GM21723 (cell line): ENCODE measurements around the gene NT5C1A.

Source experiments
- ATAC-seq: cut with Tn5 transposase; IDR thresholded peaks from one replicate; pipeline ENCODE4 v1.9.1; 2021; ENCODE audit warnings: mild to moderate bottlenecking, moderate library complexity; ENCODE audit not compliant: unreplicated experiment

Gene NT5C1A

GRCh38 chr1:39639305-39640130, 32.4 kb downstream of the NT5C1A start, which contains the start of gene HEYL:
Gene HEYL (minus strand): TSS chr1:39639643. CDS start chr1:39639625, 18 bp downstream.
- ATAC-seq = no peak

- no peak for ATAC-seq
Observed at GRCh38 chr1:39638965-39639304, 33.0 kb downstream of the NT5C1A start.

- no peak for ATAC-seq
Observed at GRCh38 chr1:39637361-39637760, 34.5 kb downstream of the NT5C1A start.

DNA sequence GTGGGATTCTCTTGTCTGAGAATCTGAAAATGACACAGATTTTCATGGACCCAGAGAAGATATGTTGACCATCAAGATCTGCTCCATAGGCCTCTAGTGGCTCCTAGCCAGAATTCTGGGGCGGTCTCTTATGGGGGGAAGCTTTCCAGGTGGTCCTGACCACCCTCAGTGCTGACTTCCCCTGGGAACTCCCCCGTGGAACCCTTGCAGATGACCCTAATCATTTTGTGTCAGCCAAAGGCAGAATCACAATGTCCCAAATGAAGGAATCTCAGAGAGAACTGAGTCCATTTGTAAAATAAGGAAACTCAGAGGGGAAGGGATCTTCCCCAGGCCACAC, 36.1 kb downstream of the NT5C1A start:
- ATAC-seq = no peak

DNA sequence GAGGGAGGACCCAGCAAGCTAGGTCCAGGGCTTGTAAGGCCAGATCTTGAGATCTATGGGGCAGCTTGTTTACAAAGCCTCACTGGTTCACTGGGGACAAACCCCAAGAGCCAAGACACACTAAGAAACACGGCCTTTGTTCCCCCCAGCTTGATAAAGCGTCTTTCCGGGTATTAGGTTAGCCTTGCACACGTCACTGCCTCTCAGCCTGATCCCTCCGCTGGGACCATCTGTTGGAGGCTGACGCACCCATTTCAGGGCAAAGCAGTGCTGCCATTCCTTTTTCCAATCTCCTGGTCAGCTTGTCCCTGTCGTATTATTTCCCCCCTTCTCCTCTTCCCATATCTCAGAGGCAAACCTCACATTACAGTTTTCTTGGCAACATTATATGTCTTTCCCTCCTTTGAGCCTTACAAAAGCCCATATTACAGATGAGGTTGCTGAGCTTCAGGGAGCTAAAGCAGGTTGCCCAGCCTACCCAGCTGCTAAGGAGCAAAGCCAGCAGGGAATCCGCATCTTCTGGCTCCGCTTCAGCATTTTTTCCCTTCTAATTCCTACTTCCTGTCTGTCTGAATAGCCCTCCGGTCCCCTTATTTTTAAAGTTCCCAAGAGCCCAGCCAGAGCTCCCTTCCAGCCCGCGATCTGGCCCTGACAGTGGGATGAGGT, 36.6 kb downstream of the NT5C1A start:
- ATAC-seq = no peak

- no peak for ATAC-seq
Observed at GRCh38 chr1:39633422-39633821, 38.5 kb downstream of the NT5C1A start.

DNA sequence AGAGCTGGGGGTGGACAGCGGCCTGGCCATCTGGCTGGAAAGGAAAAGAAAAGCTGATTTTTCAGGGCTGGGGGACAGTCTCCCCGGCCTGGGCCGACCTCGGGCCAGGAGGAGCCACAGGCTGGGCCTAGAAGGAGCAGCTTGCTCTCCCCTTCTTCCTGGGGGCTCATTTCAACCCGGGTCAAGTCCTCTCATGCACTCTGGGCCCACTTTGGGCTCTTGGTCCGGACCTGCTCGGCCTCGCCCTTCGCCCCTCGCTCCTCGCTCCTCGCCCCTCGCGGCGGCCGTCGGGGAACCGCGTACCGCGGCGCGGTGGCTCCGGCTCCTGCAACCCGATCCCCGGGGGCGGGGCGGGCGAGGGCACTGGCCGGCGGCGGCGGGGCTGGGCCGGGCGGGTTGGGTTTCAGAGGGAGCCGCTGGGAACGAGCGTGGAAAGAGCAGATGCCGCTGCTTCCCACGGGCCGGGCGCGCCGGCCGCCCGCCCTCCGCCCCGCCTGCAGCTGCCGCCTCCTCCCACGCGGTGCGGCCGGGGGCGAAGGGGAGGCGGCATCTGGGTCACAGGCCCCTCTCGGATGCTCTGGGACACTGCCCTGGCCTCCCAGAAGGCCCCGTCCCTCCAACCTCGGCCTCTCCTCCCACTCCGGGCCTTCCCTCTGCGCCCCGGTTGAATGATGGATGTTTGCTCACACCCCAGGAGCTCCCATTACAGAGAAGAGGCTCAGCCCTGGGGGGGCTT, 39.1 kb downstream of the NT5C1A start:
- ATAC-seq = no peak

DNA sequence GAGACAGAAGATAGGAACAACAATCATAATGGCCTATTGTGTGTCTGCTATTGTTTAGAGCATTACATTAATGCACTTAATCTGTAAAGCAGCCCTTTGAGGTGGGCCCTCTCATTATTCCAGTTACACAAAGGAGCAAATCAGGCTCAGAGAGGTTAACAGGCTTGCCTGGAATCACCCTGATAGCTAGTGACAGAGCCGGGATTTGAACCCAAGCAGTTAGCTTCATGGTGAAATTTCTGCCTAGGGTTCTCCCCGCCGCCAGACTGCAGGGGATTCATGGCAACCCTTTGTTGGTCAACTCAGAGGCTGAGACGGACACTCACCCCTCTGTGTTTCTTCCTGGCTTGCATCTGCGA, 39.6 kb downstream of the NT5C1A start:
- ATAC-seq = no peak

DNA sequence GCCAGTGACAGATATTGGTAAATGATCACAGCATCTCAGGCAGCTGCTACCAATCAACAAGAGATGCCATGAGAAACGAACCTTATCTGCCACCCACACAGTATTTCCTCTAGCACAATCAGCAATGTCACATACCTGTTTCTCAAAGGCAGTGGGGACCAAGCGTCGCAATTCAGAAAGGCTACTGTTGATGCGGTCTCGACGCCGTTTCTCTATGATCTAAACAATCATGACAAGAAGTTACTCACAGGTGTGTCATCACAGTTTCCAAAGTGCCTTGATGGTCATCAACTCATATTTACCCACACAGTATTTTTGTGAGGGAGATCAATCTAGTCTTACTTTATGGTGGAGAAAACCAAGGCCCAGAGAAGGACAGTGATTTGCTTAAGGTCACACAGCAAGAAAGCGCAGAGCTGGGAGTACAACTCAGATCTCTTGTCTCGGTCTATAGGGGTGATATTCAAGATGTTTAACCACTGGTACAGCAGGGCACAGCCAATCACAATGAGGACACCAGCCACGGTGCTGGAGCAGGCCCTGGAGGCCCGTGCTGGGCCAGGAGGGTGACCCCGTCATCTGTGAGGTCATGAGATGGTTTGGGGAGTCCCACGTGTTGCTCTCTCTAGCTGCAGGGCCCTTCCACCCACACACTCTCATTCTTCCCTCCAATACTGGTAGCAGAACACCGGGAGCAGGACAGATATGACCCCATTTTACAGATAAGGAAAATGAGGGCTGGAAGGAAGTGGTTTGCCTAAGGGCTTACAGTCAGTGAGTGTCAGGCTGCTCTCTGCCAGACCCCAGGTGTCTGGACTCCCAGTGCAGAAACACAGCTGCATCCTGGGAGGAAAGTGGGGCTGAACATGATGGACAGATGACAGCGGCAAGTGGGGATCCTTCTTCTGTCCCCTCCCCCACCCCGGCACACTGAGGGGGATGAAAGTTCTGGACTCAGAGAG, 40.3 kb downstream of the NT5C1A start:
- no peak for ATAC-seq

- no peak for ATAC-seq
Observed at GRCh38 chr1:39628807-39629350, 43.0 kb downstream of the NT5C1A start.

DNA sequence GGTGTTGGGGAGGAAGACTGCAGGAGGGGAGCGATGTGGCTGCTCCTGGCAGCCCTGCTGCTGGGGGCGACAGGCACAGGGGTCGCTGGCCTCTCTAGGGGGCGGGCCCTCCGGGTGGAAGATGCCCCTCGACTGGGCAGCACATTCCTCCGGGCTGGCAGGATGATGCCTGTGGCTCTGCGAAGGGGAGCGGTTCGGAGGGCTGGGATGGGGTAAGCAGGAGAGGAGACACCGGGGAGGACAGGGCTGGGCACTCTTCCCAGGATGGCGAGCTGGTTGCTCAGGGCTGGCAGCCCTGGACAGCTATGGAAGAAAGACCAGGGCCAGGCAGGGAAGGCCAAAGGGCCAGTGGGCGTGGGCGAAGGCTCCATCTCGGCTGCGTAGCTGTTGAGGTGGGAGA, 45.3 kb downstream of the NT5C1A start:
- ATAC-seq = no peak

DNA sequence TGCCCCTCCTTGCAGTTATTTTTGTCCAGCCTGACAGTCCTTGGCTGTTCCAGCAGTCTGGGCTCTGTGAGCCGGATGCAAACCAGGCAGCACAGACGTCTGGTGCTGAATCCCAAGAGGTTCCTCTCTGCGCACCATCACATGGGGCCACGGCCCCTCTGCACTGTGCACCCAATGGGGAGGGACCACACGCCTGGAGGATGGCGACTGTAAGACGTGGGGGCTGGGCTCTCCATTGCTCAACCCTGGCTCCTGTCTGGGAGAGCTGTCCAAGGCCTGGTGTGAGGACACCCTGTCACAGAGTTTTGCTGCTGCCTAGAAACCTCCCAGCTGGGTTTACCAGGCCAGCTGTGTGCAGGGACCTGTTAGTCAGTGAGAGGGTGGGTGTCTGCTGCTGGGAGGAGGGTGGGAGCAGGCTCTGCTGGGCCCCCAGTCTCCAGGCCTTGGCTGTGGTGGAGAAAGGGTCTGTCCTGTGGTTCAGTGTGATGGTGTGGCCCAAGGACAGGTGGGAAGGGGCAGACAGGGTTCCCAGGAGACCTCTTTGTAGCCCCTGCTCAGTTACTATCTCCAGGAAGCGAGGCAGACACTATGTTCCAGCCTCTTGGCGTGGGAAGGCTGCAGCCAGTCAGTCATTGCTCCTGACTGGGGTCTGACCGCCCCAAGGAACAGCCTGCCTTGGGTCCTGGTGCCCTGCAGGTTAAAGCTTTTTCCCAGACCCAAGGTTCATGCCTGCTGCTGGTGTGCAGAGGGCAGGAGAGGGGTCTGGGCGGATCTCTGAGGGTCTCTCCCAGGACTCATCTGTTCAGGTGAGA, 46.2 kb downstream of the NT5C1A start:
- no peak for ATAC-seq

DNA sequence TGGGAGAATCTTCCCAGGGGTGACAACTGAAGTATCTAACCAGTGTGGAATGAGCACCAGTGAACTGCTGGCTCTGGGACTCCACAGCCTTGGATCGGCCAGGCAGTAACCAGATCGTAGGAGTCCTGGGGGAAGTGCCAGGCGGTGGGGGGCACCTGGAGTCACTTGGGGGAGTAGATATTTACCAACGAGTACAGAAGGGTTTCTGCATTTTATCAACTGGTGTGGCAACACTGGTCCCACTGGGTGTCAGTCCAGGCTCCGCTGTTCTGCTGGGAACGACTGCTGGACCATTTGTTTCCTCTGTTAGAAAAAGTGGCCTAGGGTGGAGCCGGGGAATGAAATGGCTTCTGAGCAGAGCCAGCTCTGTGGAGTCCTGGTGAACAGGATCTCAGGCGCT, 46.9 kb downstream of the NT5C1A start:
- ATAC-seq = no peak

DNA sequence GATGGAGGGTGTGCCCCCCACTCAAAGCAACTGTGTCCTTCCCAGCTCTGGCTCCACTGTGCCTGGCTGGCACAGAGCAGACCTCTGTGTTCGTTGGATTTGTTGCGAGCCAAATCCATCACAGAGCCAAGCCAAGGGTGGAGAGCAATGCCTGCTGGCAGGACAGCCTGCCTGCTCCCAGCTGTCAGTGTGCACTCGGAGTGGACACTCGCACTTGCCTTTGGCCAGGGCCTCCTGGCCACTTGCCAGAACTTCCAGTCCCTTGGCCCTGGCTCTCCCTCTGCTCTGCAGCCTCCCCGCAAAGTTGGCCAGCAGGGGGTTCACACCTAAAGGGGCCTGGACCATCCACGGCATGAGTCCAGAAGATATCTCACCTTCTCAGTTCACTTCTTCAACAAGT, 48.9 kb downstream of the NT5C1A start:
- no peak for ATAC-seq

DNA sequence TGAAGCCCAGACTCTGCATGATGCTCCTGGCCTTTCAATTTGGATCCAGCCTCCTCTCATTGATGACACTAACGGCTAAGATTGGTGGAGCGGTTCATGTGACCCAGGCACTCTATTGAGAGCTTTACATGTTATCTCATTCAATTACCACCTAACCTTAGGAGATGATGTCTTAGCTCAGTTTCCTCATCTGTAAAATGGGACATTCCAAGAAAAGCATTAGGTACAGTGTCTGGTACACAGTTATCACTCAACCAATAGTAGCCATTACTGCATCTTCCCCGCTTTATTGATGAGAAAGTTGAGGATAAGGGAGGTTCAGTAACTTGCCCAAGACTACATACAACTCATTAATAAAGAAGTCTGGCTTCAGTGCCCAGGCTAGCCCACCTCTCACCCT, 49.5 kb downstream of the NT5C1A start:
- no peak for ATAC-seq

GRCh38 chr1:39620659-39621165, 51.2 kb downstream of the NT5C1A start:
- ATAC-seq = no peak

- no peak for ATAC-seq
Observed at GRCh38 chr1:39617488-39618049, 54.3 kb downstream of the NT5C1A start.

DNA sequence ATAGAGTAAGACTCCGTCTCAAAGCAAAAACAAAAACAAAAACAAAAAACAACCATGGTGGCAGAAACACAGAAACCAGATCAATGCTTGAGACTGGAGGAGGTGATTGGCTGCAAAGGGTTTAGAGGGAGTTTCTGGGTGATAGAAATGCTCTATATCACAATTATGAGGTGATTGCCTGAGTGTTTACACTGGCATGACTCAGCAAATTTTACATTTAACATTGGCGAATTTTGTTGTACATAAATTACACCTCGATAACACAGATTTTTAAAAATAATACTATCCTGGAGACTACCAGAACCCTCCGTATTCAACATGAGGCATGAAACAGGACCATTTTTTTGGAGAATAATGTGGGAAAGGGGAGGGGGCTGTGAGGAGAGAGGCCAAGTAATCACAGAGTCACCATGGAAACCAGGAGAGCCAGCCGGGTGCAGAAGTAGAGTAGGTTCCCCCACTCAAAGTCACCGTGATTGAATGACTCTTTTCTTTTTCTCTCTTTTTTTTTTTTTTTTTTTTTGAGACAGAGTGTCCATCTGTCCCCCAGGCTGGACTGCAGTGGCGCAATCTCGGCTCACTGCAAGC, 56.7 kb downstream of the NT5C1A start:
- no peak for ATAC-seq

DNA sequence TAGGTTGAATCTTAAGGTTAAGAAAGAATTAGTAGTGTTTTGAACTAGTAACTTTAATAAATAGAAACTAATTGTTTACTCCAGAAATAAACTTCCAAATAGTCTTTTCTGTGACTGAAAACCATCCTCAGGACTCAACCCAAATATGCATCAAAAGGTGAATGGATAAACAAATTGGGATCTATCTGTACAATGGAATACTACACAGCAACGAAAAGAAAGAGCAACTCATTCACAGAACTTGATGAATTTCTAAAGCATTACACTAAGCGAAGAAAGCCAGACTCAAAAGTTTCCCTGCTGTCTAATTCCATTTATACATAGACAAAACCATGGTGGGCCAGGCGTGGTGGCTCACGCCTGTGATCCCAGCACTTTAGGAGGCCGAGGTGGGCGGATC, 57.4 kb downstream of the NT5C1A start:
- ATAC-seq = no peak
